HG03095 (cell line): ENCODE measurements around the gene QPRT.
"Not testable (repeated sequence)": the region's sequence is repeated elsewhere in the genome, so short reads cannot be mapped to it uniquely, and the experiment has no call there.

Experiments
- ATAC-seq: cut with Tn5 transposase; IDR thresholded peaks from one replicate; pipeline ENCODE4 v1.9.1; 2021; ENCODE audit warnings: moderate library complexity; ENCODE audit not compliant: unreplicated experiment

Gene QPRT

GRCh38 chr16:29743827-29744531 lies 65.0 kb downstream of the QPRT start:
- no peak for ATAC-seq

GRCh38 chr16:29744541-29745101 lies 65.6 kb downstream of the QPRT start:
- no peak for ATAC-seq

- no peak for ATAC-seq
These were observed 66.3 kb downstream of the QPRT start for GRCh38 chr16:29745121-29745852.

DNA sequence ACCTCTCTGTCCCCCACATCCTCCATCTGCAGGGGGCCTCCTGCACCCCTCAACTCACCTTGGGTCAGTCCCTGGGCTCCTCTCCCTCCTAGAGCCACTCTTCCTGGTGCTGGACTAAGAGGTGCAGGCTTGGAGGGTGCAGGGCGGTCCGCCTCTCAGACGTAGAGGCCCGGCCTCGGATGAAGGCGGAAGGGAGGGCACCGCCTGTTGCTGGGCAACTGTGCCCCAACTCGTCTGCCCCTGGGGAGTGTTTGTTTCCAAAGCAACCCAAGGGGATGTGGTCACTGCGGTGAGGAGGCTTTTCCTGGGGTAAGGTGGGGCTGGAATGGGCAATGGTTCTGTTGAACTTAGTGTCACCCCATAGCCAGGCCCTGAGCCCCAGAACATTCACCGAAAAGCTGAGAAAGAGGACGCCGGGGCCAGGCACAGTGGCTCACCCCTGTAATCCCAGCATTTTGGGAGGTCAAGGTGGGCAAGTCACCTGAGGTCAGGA lies 66.9 kb downstream of the QPRT start, which contains the start of gene C16orf54:
TSS of gene C16orf54 (minus strand) at position 138 of the 493 bp plus-strand sequence. CDS start 1,039 bp downstream, outside the sequence.
- no peak for ATAC-seq

DNA sequence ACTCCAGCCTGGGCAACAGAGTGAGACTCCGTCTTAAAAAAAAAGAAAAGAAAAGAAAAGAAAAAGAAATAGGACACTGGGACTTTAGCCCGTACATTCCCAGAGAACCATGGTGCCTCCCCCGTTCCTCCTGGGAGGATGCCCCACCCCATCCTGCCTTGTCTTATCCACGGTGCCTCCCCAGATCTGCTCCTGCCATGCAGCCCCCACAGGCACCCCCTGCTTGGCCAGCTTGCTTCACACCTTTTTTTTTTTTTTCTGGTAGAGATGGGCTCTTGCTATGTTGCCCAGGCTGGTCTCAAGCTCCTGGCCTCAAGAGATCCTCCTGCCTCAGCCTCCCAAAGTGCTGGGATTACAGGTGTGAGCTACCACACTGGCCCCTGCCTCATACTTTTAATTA lies 67.5 kb downstream of the QPRT start:
- ATAC-seq, result not testable (repeated sequence)
